Epithelial cell of esophagus (primary cell): Measurements from ENCODE around the gene STAT4.

ENCODE experiments used
- DNase-seq: peaks from one replicate; pipeline ENCODE4 v3.0.0; 2010; ENCODE audit warnings: low read depth
- H3K4me3 ChIP-seq: 2 replicates; pipeline ENCODE4 v1.5.1; 2011; ENCODE audit warnings: mild to moderate bottlenecking, low read length, control low read depth
- CTCF ChIP-seq: IDR thresholded peaks from 2 replicates; pipeline ENCODE4 v1.5.1; 2011; ENCODE audit warnings: low read depth, mild to moderate bottlenecking, low read length, control low read depth, inconsistent platforms; ENCODE audit not compliant: insufficient read depth; ENCODE audit errors: missing control alignments

The STAT4 gene

GRCh38 chr2:191128172-191128910, 22.5 kb downstream of the STAT4 start:
- DNase-seq: no peak
- no peak overlapping the region for H3K4me3 ChIP-seq
- no peak for TF ChIP-seq CTCF

GRCh38 chr2:191127235-191127634, 23.6 kb downstream of the STAT4 start:
- no peak for DNase-seq
- H3K4me3 ChIP-seq: no peak overlapping the region
- no peak for TF ChIP-seq CTCF

GRCh38 chr2:191126386-191127085, 24.3 kb downstream of the STAT4 start:
- TF ChIP-seq CTCF: no peak
- no peak for DNase-seq
- H3K4me3 ChIP-seq: no peak overlapping the region

- no peak overlapping the region for H3K4me3 ChIP-seq
- DNase-seq: no peak
- TF ChIP-seq CTCF: no peak
Observed at GRCh38 chr2:191125646-191126045, 25.1 kb downstream of the STAT4 start.

GRCh38 chr2:191122638-191123294, 28.0 kb downstream of the STAT4 start:
- no peak for TF ChIP-seq CTCF
- DNase-seq: no peak
- H3K4me3 ChIP-seq: no peak overlapping the region

GRCh38 chr2:191117341-191117740, 33.5 kb downstream of the STAT4 start:
- no peak for TF ChIP-seq CTCF
- no peak for DNase-seq
- no peak overlapping the region for H3K4me3 ChIP-seq
